Measurements from ENCODE around the gene RBBP9.
"Not testable (repeated sequence)": the region's sequence is repeated elsewhere in the genome, so short reads cannot be mapped to it uniquely, and the experiment has no call there.

Gene RBBP9

DNA sequence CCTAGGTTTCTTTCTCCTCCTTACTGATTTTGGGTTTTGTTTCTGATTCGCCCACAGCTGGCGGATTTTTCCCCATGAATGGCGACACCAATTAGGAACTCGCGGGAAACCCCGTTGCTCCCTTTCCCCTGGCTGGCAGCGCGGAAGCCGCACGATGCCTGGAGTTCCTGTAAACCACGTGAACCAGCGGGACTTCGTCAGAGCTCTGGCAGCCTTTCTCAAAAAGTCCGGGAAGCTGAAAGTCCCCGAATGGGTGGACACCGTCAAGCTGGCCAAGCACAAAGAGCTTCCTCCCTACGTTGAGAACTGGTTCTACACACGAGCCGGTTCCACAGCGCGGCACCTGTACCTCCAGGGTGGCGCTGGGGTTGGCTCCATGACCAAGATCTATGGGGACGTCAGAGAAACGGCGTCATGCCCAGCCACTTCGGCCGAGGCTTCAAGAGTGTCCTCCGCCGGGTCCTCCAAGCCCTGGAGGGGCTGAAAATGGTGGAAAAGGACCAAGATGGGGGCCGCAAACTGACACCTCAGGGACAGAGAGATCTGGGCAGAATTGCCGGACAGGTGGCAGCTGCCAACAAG lies 7.5 kb upstream of the RBBP9 start:
- DNase-seq: no peak

DNA sequence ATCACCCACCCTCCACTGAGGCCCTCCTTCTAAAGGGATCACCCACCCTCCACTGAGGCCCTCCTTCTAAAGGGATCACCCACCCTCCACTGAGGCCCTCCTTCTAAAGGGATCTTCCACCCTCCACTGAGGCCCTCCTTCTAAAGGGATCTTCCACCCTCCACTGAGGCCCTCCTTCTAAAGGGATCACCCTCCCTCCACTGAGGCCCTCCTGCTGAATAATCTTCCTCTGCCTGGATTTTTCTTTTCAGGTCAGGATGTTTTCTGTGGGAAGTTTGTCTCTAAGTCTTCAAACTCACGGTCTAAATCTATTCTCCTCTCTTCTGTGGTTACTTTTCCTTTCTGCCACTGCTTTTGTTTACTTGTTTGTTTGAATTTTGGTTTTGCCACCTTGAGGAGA lies 4.6 kb upstream of the RBBP9 start:
- DNase-seq: not testable (repeated sequence)

DNA sequence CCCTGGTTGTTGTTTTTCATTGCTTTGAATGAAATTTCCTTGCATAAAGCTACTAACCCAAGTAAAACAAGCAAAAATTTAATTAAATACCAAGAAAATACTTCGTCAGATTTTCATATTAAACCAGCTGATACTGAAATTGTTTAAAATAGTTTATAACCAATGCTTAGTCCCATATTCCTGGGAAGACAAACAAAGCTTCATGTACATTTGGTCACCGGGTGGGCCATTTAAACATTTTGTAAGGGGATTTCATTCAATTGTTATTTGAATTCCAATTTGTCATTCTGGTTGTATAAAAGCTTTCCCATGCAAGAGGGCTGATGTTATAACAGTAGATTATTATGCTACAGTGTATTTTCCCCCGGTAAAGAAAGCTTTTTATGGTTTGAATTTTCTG lies 578 bp upstream of the RBBP9 start:
- DNase-seq: no peak

DNA sequence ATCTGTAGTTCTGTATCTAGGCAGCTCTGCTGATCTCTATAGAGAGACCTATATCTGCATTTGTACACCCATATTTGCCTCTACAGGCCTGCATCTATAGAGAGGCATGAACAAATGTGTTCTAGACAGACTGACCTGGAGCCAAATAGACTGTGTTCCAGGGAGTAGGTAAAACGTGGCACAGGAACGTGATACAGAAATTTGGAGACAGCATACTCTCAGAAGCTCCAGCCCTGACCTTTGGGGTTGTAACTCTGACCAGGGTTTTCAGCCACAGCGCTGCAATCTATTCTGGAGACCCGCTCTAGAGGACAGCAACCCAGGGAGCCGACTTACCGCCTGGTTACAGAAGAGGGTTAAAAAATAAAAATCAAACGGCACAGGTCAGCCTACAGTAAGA lies 983 bp downstream of the RBBP9 start:
- DNase-seq: no peak

DNA sequence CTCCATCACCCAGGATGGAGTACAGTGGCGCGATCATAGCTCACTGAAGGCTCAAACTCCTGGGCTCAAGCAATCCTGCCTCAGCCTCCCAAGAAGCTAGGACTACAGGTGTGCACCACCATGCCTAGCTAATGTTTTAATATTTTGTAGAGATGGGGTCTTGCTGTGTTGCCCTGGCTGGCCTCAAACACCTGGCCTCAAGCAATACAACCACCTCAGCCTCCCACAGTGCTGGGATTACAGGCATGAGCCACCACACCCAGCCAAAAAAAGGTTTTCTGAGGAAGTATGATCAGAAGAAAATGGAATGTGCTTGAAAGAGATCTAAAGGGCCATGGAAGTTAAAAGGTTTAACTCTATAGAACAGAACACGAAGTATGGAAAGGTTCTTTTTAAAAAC lies 8.7 kb downstream of the RBBP9 start:
- DNase-seq: no peak

DNA sequence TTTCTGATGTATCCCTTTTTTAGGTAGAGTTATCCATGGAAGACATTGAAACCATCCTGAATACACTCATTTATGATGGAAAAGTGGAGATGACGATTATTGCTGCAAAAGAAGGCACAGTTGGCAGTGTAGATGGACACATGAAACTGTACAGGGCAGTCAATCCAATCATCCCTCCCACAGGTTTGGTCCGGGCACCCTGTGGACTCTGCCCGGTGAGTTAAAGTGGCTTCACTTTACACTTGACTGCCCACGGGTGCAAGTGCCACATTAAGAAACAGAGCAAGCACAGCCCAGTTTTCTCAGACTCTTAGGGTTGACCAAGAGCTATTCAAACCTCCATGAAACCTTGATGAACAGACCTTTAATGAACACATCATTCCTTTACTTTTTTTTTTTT lies 15.4 kb downstream of the RBBP9 start:
- DNase-seq: no peak

DNA sequence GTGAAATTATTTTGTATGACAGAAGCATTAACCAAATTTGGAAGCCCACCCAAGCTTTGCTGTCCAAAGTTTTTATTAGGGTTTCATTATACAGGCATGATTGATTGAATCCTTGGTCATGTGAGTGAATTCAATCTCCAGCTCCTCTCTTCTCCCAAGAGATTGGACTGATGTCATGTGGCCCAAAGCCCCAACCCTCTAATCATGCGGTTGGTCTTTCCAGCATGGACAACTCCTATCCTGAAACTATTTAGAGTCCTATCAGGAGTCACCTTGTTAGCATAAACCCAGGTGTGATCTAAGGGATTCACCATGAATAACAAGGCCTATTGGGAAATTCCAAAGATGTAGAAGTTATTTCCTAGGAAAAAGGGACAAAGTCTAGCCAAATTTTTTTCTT lies 19.2 kb downstream of the RBBP9 start:
- no peak for DNase-seq

DNA sequence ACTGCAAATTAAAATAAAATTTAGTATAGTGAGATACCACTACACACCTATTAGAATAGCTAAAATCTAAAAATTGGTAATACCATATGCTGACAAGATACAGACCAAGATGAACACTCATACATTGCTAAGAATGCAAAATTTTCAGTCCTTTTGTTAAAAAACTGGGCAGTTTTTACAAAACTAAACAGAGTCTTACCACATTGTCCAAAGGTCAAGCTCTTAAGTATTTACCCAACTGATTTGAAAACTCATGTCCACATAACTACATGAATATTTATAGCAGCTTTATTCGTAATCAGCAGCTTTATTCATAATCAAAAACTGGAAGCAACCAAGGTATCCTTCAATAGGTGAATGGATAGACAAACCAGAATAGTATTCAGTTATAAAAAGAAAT lies 19.8 kb downstream of the RBBP9 start:
- no peak for DNase-seq

DNA sequence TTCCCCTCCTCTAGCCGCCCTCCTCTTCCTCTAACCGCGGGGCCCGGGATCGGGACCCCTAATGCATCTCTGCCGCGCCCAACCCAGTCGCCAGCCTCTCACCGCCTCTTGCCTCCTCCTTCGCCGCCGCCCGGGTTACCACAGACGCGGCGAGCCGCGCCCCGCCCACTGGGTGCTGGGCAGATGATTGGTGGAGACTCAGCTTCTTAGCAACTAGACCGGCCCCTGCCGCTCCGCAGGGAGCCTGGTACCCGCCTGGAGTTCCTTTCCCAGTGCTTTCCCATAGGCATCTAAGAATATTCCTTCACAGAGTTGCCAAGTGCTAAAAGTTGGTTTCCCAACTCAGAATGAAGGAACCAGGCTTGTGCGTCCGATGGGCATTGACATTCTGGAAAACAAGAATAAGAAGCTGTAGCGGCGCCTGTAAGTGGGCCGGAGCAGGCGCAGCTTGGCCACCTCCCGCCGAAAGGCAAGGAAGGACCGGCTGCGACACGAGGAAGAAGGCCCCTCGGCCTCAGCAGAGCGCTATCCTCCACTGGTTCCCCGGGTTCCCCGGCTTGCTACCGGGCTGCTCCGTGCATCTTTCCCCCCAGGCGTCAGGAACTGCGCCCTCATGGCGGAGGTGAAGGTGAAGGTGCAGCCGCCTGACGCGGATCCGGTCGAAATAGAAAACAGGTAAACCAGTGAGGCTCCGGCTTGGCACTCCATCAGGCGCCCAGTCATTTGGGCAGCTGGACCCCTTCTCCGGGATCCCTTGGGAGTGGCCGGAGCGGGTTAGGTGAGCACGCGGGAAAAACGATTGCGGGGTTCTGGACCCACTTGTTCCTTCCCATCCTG lies 29.9 kb downstream of the RBBP9 start, which contains the start of the genes DZANK1 and POLR3F:
Gene DZANK1, minus strand, starts transcription at position 137 of the 837 bp plus-strand sequence. CDS start 1,672 bp downstream, outside the sequence.
Gene POLR3F, plus strand, starts transcription at position 497 of the 837 bp plus-strand sequence. Its CDS starts 117 bp downstream, at position 614.
- peak; percentile 87 for DNase-seq

DNA sequence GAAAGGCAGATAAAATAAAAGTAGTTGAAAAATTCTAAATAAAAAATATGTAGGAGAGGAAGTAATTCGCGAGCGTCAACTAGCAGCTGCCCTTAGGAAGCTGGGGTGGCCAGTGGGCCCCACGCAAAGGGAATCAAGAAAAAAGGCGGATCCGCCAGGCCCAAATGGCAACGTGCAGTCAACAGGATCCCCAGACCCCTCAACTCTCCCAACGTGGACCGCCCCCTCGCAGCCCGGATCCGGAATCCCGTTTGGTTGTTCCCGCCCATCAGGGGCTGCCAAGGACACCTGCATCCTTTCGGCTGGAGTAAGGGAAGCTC lies 30.5 kb downstream of the RBBP9 start:
- DNase-seq: no peak

DNA sequence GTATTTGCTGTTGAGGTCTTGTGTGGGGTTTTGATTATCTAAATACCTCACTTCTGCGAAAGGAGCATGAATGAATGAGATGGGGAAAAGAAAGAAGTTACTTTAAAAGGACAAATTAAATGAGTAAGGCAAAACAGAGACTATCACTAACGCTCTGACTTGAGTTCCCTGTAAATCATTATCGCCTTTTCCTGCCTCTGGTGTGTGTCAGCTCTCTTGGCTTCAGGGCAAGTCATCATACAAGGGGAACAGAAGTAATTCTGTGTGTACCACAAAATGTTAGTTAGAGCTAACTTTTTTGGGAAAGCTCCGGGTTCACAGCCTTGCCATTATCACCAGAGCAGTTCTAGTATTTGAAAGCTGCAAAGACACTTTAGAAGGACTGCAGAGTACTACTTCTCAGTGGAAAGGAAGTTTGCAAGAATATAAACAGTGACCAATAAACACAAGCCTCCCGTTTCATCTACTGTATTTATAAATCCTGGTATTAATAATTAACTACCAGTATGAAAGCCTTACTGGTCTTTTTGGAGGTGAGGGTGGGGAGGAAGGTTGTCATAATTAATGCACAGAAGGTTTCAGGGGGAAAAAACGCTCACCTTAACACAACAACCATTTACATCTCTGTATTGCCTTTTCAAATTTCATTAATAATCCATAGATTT lies 31.4 kb downstream of the RBBP9 start:
- DNase-seq: no peak

DNA sequence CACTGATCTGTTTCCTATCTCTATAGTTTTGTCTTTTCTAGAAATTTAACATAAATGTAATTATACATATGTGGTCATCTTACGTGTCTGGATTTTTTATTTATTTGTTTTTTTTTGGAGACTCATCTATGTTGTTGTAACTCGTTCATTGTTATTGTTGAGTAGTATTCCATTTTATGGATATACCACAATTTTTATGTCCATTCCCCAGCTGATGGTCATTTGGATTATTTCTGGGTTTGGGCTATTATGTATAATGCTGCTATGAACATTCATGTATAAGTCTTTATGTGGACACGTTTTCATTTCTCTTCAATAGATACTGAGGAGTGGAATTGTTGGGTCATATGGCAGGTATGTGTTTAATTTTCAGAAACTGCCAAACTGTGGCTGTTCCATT lies 40.4 kb downstream of the RBBP9 start:
- no peak for DNase-seq

DNA sequence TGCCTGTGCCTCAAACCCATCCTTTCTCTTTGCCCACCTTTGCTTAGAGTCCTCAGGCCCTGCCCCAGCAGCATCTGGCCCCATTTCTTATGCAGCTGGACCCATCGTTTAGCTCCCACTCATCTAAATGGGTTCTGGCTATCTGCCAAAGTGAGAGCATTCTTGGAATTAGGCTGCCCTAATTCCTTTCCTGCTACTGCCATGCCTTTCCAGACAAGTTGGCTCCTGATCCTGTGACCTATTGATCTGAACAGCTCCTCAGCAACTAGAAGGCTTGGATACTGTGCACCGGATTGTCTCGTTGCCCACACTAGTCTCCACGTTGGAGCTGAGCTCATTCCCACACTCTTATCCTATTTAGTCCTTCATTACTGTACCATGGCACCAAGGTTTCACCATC lies 53.1 kb downstream of the RBBP9 start:
- no peak for DNase-seq

DNA sequence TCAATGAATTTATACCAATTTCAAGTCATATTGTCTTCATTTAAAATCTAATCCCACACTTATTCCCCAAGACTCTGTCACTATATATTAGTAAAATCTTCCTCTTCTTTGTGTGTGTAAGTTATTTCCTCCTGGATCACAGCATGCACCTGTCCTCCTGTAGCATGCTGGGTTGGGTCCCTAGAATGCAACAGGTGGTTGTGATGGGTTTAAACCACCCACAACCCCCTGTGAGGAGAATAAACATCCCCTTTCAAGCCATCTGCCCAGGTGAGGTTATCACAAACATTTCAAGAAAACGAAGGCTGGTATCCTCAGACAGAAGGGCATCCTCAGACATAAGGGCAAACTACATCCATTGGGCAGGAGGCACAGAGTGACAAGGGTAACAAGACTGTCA lies 56.6 kb downstream of the RBBP9 start:
- no peak for DNase-seq

DNA sequence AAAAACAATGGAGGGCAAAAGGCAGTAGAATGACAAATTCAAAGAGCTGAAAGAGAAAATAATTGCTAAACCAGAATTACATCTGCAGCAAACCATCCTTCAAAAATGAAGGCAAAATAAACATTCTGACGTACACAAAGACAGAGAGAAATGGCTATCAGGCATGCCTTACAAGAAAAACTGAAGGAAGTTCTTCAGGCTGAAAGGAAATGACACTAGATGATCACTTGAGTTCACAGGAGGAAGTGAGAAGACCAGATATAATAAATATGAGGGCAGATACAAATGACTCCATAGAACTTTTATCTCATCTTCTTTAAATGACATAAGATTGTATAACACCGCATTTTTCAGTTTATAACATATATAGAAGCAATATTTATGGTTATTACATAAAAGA lies 60.2 kb downstream of the RBBP9 start:
- DNase-seq: no peak

Measured in T-helper 9 cell (primary cell).